Keratinocyte (primary cell): ENCODE data around the gene PIH1D2. TPM values are rescaled to one million over a fixed set of nuclear protein-coding genes. Genes with fewer than 3 reads are reported as not detected.

Experiments
- DNase-seq: peaks from one replicate; pipeline ENCODE4 v3.0.0-alpha.2; 2011; ENCODE audit warnings: low read depth, missing footprints, low spot score
- FAIRE-seq: peaks from 2 replicates; lab custom pipeline; 2011; peaks lifted over from hg19 to GRCh38; lab: Jason Lieb, UNC
- H2AFZ ChIP-seq: 2 replicates; pipeline ENCODE4 v1.6.0; 2012; ENCODE audit warnings: low read length, control low read depth, inconsistent platforms; ENCODE audit not compliant: control insufficient read depth
- H3K27ac ChIP-seq: 2 replicates; pipeline ENCODE4 v1.5.1; 2011; ENCODE audit warnings: low read length; ENCODE audit not compliant: control insufficient read depth, insufficient read depth
- H3K27me3 ChIP-seq: 3 replicates; pipeline ENCODE4 v1.6.0; 2011; ENCODE audit warnings: low read length; ENCODE audit not compliant: control insufficient read depth, insufficient read depth; ENCODE audit errors: extremely low read depth
- H3K36me3 ChIP-seq, 2 experiments: 2 replicates in 1 of 2; 3 replicates in 1 of 2; pipeline ENCODE4 v1.5.1; 2011; ENCODE audit warnings: low read length in 2 of 2, mild to moderate bottlenecking in 1 of 2; ENCODE audit not compliant: control insufficient read depth in 2 of 2, insufficient read depth in 2 of 2; ENCODE audit errors: extremely low read depth in 1 of 2
- H3K4me1 ChIP-seq: 3 replicates; pipeline ENCODE4 v1.5.1; 2011; ENCODE audit warnings: low read length; ENCODE audit not compliant: control insufficient read depth, insufficient read depth; ENCODE audit errors: extremely low read depth
- H3K4me2 ChIP-seq: 3 replicates; pipeline ENCODE4 v1.6.0; 2011; ENCODE audit warnings: low read depth, low read length; ENCODE audit not compliant: control insufficient read depth, insufficient read depth; ENCODE audit errors: extremely low read depth
- H3K4me3 ChIP-seq, 3 experiments: fragments of 200-600 bp in 1 of 3; sonication (generic) in 1 of 3; 2 replicates in 2 of 3; 3 replicates in 1 of 3; pipeline ENCODE4 v1.5.1; 2011 to 2016; ENCODE audit warnings: low read length in 3 of 3, mild to moderate bottlenecking in 3 of 3, control low read depth in 2 of 3, inconsistent platforms in 1 of 3, low read depth in 1 of 3, mixed read lengths in 1 of 3, mixed run types in 1 of 3, moderate library complexity in 1 of 3; ENCODE audit not compliant: control insufficient read depth in 2 of 3, insufficient read depth in 2 of 3; ENCODE audit errors: extremely low read depth in 1 of 3
- H3K79me2 ChIP-seq: 2 replicates; pipeline ENCODE4 v1.6.0; 2012; ENCODE audit warnings: low read length; ENCODE audit not compliant: control insufficient read depth, insufficient read depth
- H3K9ac ChIP-seq: 3 replicates; pipeline ENCODE4 v1.6.0; 2011; ENCODE audit warnings: low read length; ENCODE audit not compliant: control insufficient read depth, insufficient read depth; ENCODE audit errors: extremely low read depth
- H3K9me1 ChIP-seq: 3 replicates; pipeline ENCODE4 v1.6.0; 2011; ENCODE audit warnings: low read length; ENCODE audit not compliant: control insufficient read depth, insufficient read depth; ENCODE audit errors: extremely low read depth
- H3K9me3 ChIP-seq: 2 replicates; pipeline ENCODE4 v1.5.1; 2012; ENCODE audit warnings: low read depth, low read length; ENCODE audit not compliant: control insufficient read depth
- H4K20me1 ChIP-seq: 3 replicates; pipeline ENCODE4 v1.6.0; 2011; ENCODE audit warnings: low read length; ENCODE audit not compliant: control insufficient read depth, insufficient read depth; ENCODE audit errors: extremely low read depth
- CTCF ChIP-seq, 3 experiments: IDR thresholded peaks in 1 of 3; conservative IDR thresholded peaks in 1 of 3; optimal IDR thresholded peaks in 1 of 3; 2 replicates in 2 of 3; 3 replicates in 1 of 3; pipeline versions ENCODE3 to v1.5.1; 2011; ENCODE audit warnings: low read length in 3 of 3, mild to moderate bottlenecking in 3 of 3, moderate library complexity in 2 of 3, control low read depth in 1 of 3, inconsistent platforms in 1 of 3; ENCODE audit not compliant: insufficient read depth in 2 of 3; ENCODE audit errors: extremely low read depth in 1 of 3
- EZH2 ChIP-seq: IDR thresholded peaks from one replicate; pipeline ENCODE4 v1.6.1; 2012; ENCODE audit warnings: inconsistent platforms, mild to moderate bottlenecking, low read length, moderate library complexity
- dilution Hi-C: fragments of 300-500 bp; cut with MboI; formaldehyde crosslinking; loops from one replicate; pipeline ENCODE4 v1.7.0; 2020; ENCODE audit warnings: low sequenced_read_pairs; ENCODE audit not compliant: extremely low pct_ligation_motif_present
- polyA plus RNA-seq, 5 experiments: library from polyadenylated mRNA; depleted of rRNA in 3 of 5; stranded (reverse) in 3 of 5; stranded (forward) in 1 of 5; unstranded in 1 of 5; fragments of >200 nt; gene quantifications; 1 replicate in 1 of 5; 2 replicates in 3 of 5; 3 replicates in 1 of 5; pipeline versions ENCODE4 v1.2.1 to v1.2.3, GENCODE V29; 2011 to 2012; ENCODE audit warnings: missing spikeins in 2 of 5, low read depth in 1 of 5, low replicate concordance in 1 of 5

PIH1D2 gene
- polyA plus RNA-seq, 1 donor (not counting 4 experiments of a cell fraction or from before 2014, with no cell fraction given) = 1.9 TPM

- DNase-seq = no peak
Measured at GRCh38 chr11:112103446-112103845, 29.6 kb upstream of the PIH1D2 start.

GRCh38 chr11:112100462-112100861, 26.6 kb upstream of the PIH1D2 start:
- Histone ChIP-seq H3K9me3 (no peaks in the 10 kb centered on the region), H3K27me3 (no peaks in the 10 kb centered on the region), H3K9me1 (no peaks in the 10 kb centered on the region), H3K36me3 (no peaks in the 10 kb centered on the region), H3K4me3 (no peak overlapping the region), H2AFZ (no peak overlapping the region), H3K4me2 (no peak overlapping the region), H3K27ac (no peak overlapping the region), H3K9ac (no peak overlapping the region), H3K4me1 (peaks cover 1% of the 10 kb centered on the region), H3K79me2 (no peaks in the 10 kb centered on the region), H4K20me1 (no peaks in the 10 kb centered on the region)
- FAIRE-seq (no peak), DNase-seq (no peak)
- dilution Hi-C loops = no loop called here
- TF ChIP-seq EZH2 = no peak
- TF ChIP-seq CTCF (optimal IDR thresholded peaks at IDR 0.05 in 1 of 3, IDR thresholded peaks at IDR 0.05 in 1 of 3, conservative IDR thresholded peaks at IDR 0.05 in 1 of 3; ENCODE audit: extremely low read depth in 1 of 3, insufficient read depth in 2 of 3, low read length in 3 of 3) = no peak

More at GRCh38 chr11:112103446-112103845, 29.6 kb upstream of the PIH1D2 start:
- Histone ChIP-seq H3K4me3 (no peak overlapping the region), H3K9me3 (no peaks in the 10 kb centered on the region), H3K4me1 (peaks cover 3% of the 10 kb centered on the region), H2AFZ (no peak overlapping the region), H4K20me1 (no peaks in the 10 kb centered on the region), H3K9me1 (no peaks in the 10 kb centered on the region), H3K27ac (no peak overlapping the region), H3K36me3 (no peaks in the 10 kb centered on the region), H3K27me3 (no peaks in the 10 kb centered on the region), H3K9ac (no peak overlapping the region), H3K4me2 (no peak overlapping the region), H3K79me2 (no peaks in the 10 kb centered on the region)
- FAIRE-seq = no peak
- dilution Hi-C loops = no loop called here
- TF ChIP-seq EZH2 (no peak), CTCF (optimal IDR thresholded peaks at IDR 0.05 in 1 of 3, IDR thresholded peaks at IDR 0.05 in 1 of 3, conservative IDR thresholded peaks at IDR 0.05 in 1 of 3; ENCODE audit: extremely low read depth in 1 of 3, insufficient read depth in 2 of 3, low read length in 3 of 3) (no peak)
